ENCODE measurements around the gene PHACTR3.

The PHACTR3 gene

GRCh38 chr20:59693587-59693986 lies 89.2 kb downstream of the PHACTR3 start:
- Histone ChIP-seq H3K4me3 (no peak overlapping the region), H3K27ac (no peak overlapping the region)
- peak; percentile 40 for DNase-seq (ENCODE audit: low spot score)
- no peak for TF ChIP-seq CTCF (IDR thresholded peaks at IDR 0.05)

- Histone ChIP-seq H3K4me3 (no peak overlapping the region), H3K27ac (no peak overlapping the region)
- TF ChIP-seq CTCF (IDR thresholded peaks at IDR 0.05) = no peak
- DNase-seq (ENCODE audit: low spot score) = no peak
These were observed 92.1 kb downstream of the PHACTR3 start for GRCh38 chr20:59696476-59696875.

- Histone ChIP-seq H3K27ac (no peak overlapping the region), H3K4me3 (no peak overlapping the region)
- no peak for DNase-seq (ENCODE audit: low spot score)
- TF ChIP-seq CTCF (IDR thresholded peaks at IDR 0.05) = no peak
These were observed 92.7 kb downstream of the PHACTR3 start for GRCh38 chr20:59697068-59697467.

- DNase-seq (ENCODE audit: low spot score) = no peak
- no peak for TF ChIP-seq CTCF (IDR thresholded peaks at IDR 0.05)
These were observed 94.3 kb downstream of the PHACTR3 start for GRCh38 chr20:59698598-59698997.

GRCh38 chr20:59701236-59701635 lies 96.9 kb downstream of the PHACTR3 start:
- no peak for TF ChIP-seq CTCF (IDR thresholded peaks at IDR 0.05)
- DNase-seq (ENCODE audit: low spot score) = no peak
- Histone ChIP-seq H3K27ac (no peak overlapping the region), H3K4me3 (no peak overlapping the region)

More at GRCh38 chr20:59698598-59698997, 94.3 kb downstream of the PHACTR3 start:
- no peak overlapping the region for H3K4me3 ChIP-seq
- H3K27ac ChIP-seq = no peak overlapping the region

- H3K27ac ChIP-seq = no peak overlapping the region
- no peak for TF ChIP-seq CTCF (IDR thresholded peaks at IDR 0.05)
- H3K4me3 ChIP-seq = no peak overlapping the region
- no peak for DNase-seq (ENCODE audit: low spot score)
These were observed 98.7 kb downstream of the PHACTR3 start for GRCh38 chr20:59703046-59703445.

- Histone ChIP-seq H3K27ac (no peak overlapping the region), H3K4me3 (no peak overlapping the region)
- no peak for DNase-seq (ENCODE audit: low spot score)
- no peak for TF ChIP-seq CTCF (IDR thresholded peaks at IDR 0.05)
These were observed 101.5 kb downstream of the PHACTR3 start for GRCh38 chr20:59705651-59706399.

Data from coronary artery (tissue), 2 donors.